Activated T-cell treated with anti-CD3 and anti-CD28 coated beads, Interleukin-2, amount 50 U/mL, for 72 hours (primary cell): ENCODE results near the gene TRAPPC3. TPM values are rescaled to one million over a fixed set of nuclear protein-coding genes. Genes with fewer than 3 reads are reported as not detected.
"Not testable (repeated sequence)": the region's sequence is repeated elsewhere in the genome, so short reads cannot be mapped to it uniquely, and the experiment has no call there.

Experiments
- ATAC-seq, 2 donors: fragments of 150-1000 bp; cut with Tn5 transposase; replicated peaks in 1 of 2; 2 replicates each; pipeline ENCODE4 v1.10.0; 2021; ENCODE audit warnings: moderate library complexity in 2 of 2, mild to moderate bottlenecking in 1 of 2
- DNase-seq, 2 donors: peaks; one replicate each; pipeline ENCODE4 v3.0.0; 2021 to 2022; ENCODE audit warnings: mixed read lengths in 1 of 2
- H3K27ac Mint-ChIP-seq: one replicate; pipeline ENCODE4 v1.8.0; 2022; ENCODE audit warnings: mild to moderate bottlenecking, moderate library complexity, mixed read lengths
- H3K27me3 Mint-ChIP-seq: one replicate; pipeline ENCODE4 v1.8.0; 2022; ENCODE audit warnings: low read depth, mixed read lengths
- H3K36me3 Mint-ChIP-seq, 2 donors: one replicate each; pipeline ENCODE4 v1.8.0; 2022; ENCODE audit warnings: mixed read lengths in 2 of 2, mild to moderate bottlenecking in 1 of 2; ENCODE audit not compliant: insufficient read depth in 2 of 2
- H3K4me1 Mint-ChIP-seq: one replicate; pipeline ENCODE4 v1.8.0; 2022; ENCODE audit warnings: low read depth, mixed read lengths
- H3K4me3 Mint-ChIP-seq, 2 donors: one replicate each; pipeline ENCODE4 v1.8.0; 2022; ENCODE audit warnings: mild to moderate bottlenecking in 2 of 2, mixed read lengths in 2 of 2, moderate library complexity in 2 of 2
- H3K9me3 Mint-ChIP-seq, 2 donors: one replicate each; pipeline ENCODE4 v1.8.0; 2022; ENCODE audit warnings: mixed read lengths in 2 of 2
- total RNA-seq, 2 donors: library from RNA; stranded (reverse); gene quantifications; one replicate each; pipeline ENCODE4 v1.2.3, GENCODE V29; 2022

The TRAPPC3 gene
- total RNA-seq, 2 donors from 2014 or later = 46.2 to 56.2 TPM

GRCh38 chr1:36160949-36161485, 11.7 kb upstream of the TRAPPC3 start:
- H3K4me3 Mint-ChIP-seq = peak overlapping the region; percentile 80 to 87
- no peaks in the 10 kb centered on the region for H3K27me3 Mint-ChIP-seq
- DNase-seq (peak; percentile 85), ATAC-seq (peak; percentile 71 to 73)
- H3K27ac Mint-ChIP-seq = peak overlapping the region; percentile 89
- no peaks in the 10 kb centered on the region for H3K9me3 Mint-ChIP-seq
- H3K36me3 Mint-ChIP-seq = peaks cover 3 to 4% of the 10 kb centered on the region in 2 donors
- peaks cover 79% of the 10 kb centered on the region for H3K4me1 Mint-ChIP-seq

- Mint-ChIP-seq H3K27me3 (no peaks in the 10 kb centered on the region), H3K9me3 (no peaks in the 10 kb centered on the region), H3K4me1 (peaks cover 73% of the 10 kb centered on the region), H3K36me3 (peaks cover 3 to 4% of the 10 kb centered on the region in 2 donors), H3K4me3 (peak overlapping the region; percentile 80 to 87), H3K27ac (peak overlapping the region; percentile 89)
- no peak for DNase-seq
- no peak for ATAC-seq
These were observed 11.2 kb upstream of the TRAPPC3 start for GRCh38 chr1:36160388-36160948.

GRCh38 chr1:36159614-36160387, 10.5 kb upstream of the TRAPPC3 start:
- H3K36me3 Mint-ChIP-seq = peaks cover 3% of the 10 kb centered on the region in 2 donors
- H3K4me1 Mint-ChIP-seq = peaks cover 75% of the 10 kb centered on the region
- no peaks in the 10 kb centered on the region for H3K9me3 Mint-ChIP-seq
- H3K4me3 Mint-ChIP-seq = peak overlapping the region; percentile 80 to 87
- no peaks in the 10 kb centered on the region for H3K27me3 Mint-ChIP-seq
- DNase-seq (peak; percentile 18 to 26), ATAC-seq (no peak)
- H3K27ac Mint-ChIP-seq = peak overlapping the region; percentile 89

GRCh38 chr1:36158827-36159252, 9.6 kb upstream of the TRAPPC3 start:
- H3K27ac Mint-ChIP-seq, DNase-seq, ATAC-seq, H3K27me3 Mint-ChIP-seq, H3K36me3 Mint-ChIP-seq, H3K9me3 Mint-ChIP-seq: not testable (repeated sequence)
- Mint-ChIP-seq H3K4me3 (peak overlapping the region; percentile 80 to 97), H3K4me1 (peaks cover 74% of the 10 kb centered on the region)

GRCh38 chr1:36157973-36158826, 8.9 kb upstream of the TRAPPC3 start:
- ATAC-seq (no peak), DNase-seq (no peak)
- Mint-ChIP-seq H3K4me1 (peaks cover 78% of the 10 kb centered on the region), H3K27ac (peak overlapping the region; percentile 64), H3K4me3 (peak overlapping the region; percentile 67 to 97), H3K9me3 (no peaks in the 10 kb centered on the region), H3K27me3 (no peaks in the 10 kb centered on the region), H3K36me3 (peaks cover 1 to 2% of the 10 kb centered on the region in 2 donors)

GRCh38 chr1:36157115-36157903, 8.0 kb upstream of the TRAPPC3 start:
- peak overlapping the region; percentile 67 to 97 for H3K4me3 Mint-ChIP-seq
- no peaks in the 10 kb centered on the region for H3K9me3 Mint-ChIP-seq
- no peaks in the 10 kb centered on the region for H3K27me3 Mint-ChIP-seq
- no peak for ATAC-seq
- H3K36me3 Mint-ChIP-seq = peaks cover 1 to 2% of the 10 kb centered on the region in 2 donors
- DNase-seq = peak; percentile 19 to 22
- peak overlapping the region; percentile 64 for H3K27ac Mint-ChIP-seq
- H3K4me1 Mint-ChIP-seq = peaks cover 78% of the 10 kb centered on the region

GRCh38 chr1:36156329-36157114, 7.2 kb upstream of the TRAPPC3 start:
- no peaks in the 10 kb centered on the region for H3K27me3 Mint-ChIP-seq
- DNase-seq (peak; percentile 67 to 73), ATAC-seq (peak; percentile 12 to 23)
- H3K36me3 Mint-ChIP-seq = peaks cover under 1 to 2% of the 10 kb centered on the region in 2 donors
- no peaks in the 10 kb centered on the region for H3K9me3 Mint-ChIP-seq
- peak overlapping the region; percentile 67 to 97 for H3K4me3 Mint-ChIP-seq
- H3K27ac Mint-ChIP-seq = peak overlapping the region; percentile 64
- peaks cover 78% of the 10 kb centered on the region for H3K4me1 Mint-ChIP-seq

- peak; percentile 90 for DNase-seq
- Mint-ChIP-seq H3K9me3 (no peaks in the 10 kb centered on the region), H3K36me3 (peaks cover 0 to 2% of the 10 kb centered on the region in 2 donors), H3K4me1 (peaks cover 81% of the 10 kb centered on the region), H3K27me3 (no peaks in the 10 kb centered on the region), H3K4me3 (peak within 1 kb of the TSS; percentile 87 to 97), H3K27ac (peak within 1 kb of the TSS; percentile 89)
- ATAC-seq = peak; percentile 74 to 76
These were observed 6.4 kb upstream of the TRAPPC3 start, which contains the start of gene MAP7D1 for GRCh38 chr1:36155408-36156328. Gene MAP7D1 (plus strand): TSS chr1:36156160. CDS start chr1:36156418, 258 bp downstream.

- no peak for DNase-seq
- Mint-ChIP-seq H3K27ac (peak overlapping the region; percentile 89), H3K4me3 (peak overlapping the region; percentile 87 to 89), H3K27me3 (no peaks in the 10 kb centered on the region), H3K9me3 (no peaks in the 10 kb centered on the region), H3K36me3 (peaks cover 0 to 2% of the 10 kb centered on the region in 2 donors), H3K4me1 (peaks cover 81% of the 10 kb centered on the region)
- ATAC-seq = no peak
These were observed 5.6 kb upstream of the TRAPPC3 start for GRCh38 chr1:36154765-36155407.

GRCh38 chr1:36154335-36154734, 5.0 kb upstream of the TRAPPC3 start:
- H3K4me1 Mint-ChIP-seq = peaks cover 81% of the 10 kb centered on the region
- H3K27me3 Mint-ChIP-seq = no peaks in the 10 kb centered on the region
- ATAC-seq = no peak
- H3K27ac Mint-ChIP-seq = peak overlapping the region; percentile 32
- H3K36me3 Mint-ChIP-seq = peaks cover 0 to 2% of the 10 kb centered on the region in 2 donors
- no peak for DNase-seq
- peak overlapping the region; percentile 87 to 89 for H3K4me3 Mint-ChIP-seq
- H3K9me3 Mint-ChIP-seq = no peaks in the 10 kb centered on the region
